HepG2 (cell line): ENCODE measurements around the gene AK3. TPM values are rescaled to one million over a fixed set of nuclear protein-coding genes. Genes with fewer than 3 reads are reported as not detected.
A peak's percentile ranks its signal among the peaks of the same experiment; 100 is the strongest.

Experiments used
- AGO2 ChIP-seq: fragments of 200-400 bp; formaldehyde crosslinking; optimal IDR thresholded peaks from 2 replicates; pipeline ENCODE3; 2017; ENCODE audit warnings: mild to moderate bottlenecking, low read depth, low read length, moderate library complexity
- FOXA1 ChIP-seq, 2 experiments: fragments of 450-650 bp in 1 of 2; sonication (generic) in 1 of 2; formaldehyde crosslinking in 1 of 2; IDR thresholded peaks; 2 replicates each; pipeline versions ENCODE4 v1.4.0 to v1.6.1; 2016 to 2020; ENCODE audit warnings: missing genetic modification reagents in 1 of 2
- HHEX ChIP-seq: IDR thresholded peaks from 2 replicates; pipeline ENCODE4 v1.6.1; 2016; ENCODE audit warnings: control low read depth
- KDM5A ChIP-seq: fragments of 200-600 bp; sonication (generic); IDR thresholded peaks from 2 replicates; pipeline ENCODE4 v1.7.0; 2018; ENCODE audit warnings: antibody characterized with exemption, mild to moderate bottlenecking, low read length, borderline replicate concordance
- MNT ChIP-seq: fragments of 450-650 bp; IDR thresholded peaks from 2 replicates; pipeline ENCODE4 v1.6.1; 2016
- NCOA1 ChIP-seq: sonication (generic); formaldehyde crosslinking; IDR thresholded peaks from 2 replicates; pipeline ENCODE4 v1.9.0; 2021; ENCODE audit warnings: missing genetic modification reagents
- POGZ ChIP-seq: sonication (generic); formaldehyde crosslinking; IDR thresholded peaks from 2 replicates; pipeline ENCODE4 v1.4.0; 2020; ENCODE audit warnings: mild to moderate bottlenecking, missing genetic modification reagents
- RELA ChIP-seq: sonication (generic); formaldehyde crosslinking; IDR thresholded peaks from 2 replicates; pipeline ENCODE4 v1.4.0; 2020; ENCODE audit warnings: missing genetic modification reagents
- SMAD9 ChIP-seq: sonication (generic); formaldehyde crosslinking; IDR thresholded peaks from 2 replicates; pipeline ENCODE4 v1.5.1; 2020; ENCODE audit warnings: mild to moderate bottlenecking, missing genetic modification reagents
- SRSF1 ChIP-seq: fragments of 200-400 bp; formaldehyde crosslinking; optimal IDR thresholded peaks from 2 replicates; pipeline ENCODE3; 2017; ENCODE audit warnings: mild to moderate bottlenecking, low read depth, low read length, moderate library complexity
- SUZ12 ChIP-seq: fragments of 150-350 bp; IDR thresholded peaks from 2 replicates; pipeline ENCODE4 v1.6.1; 2014; ENCODE audit warnings: low read depth, low read length
- THYN1 ChIP-seq: sonication (generic); formaldehyde crosslinking; IDR thresholded peaks from 2 replicates; pipeline ENCODE4 v1.8.1; 2023; ENCODE audit warnings: low read depth, mild to moderate bottlenecking, moderate library complexity, missing genetic modification reagents, borderline replicate concordance
- ZEB1 ChIP-seq: IDR thresholded peaks from 2 replicates; pipeline ENCODE4 v1.6.1; 2012; ENCODE audit warnings: mild to moderate bottlenecking, low read depth, inconsistent platforms; ENCODE audit not compliant: insufficient replicate concordance
- ZNF788 ChIP-seq: sonication (generic); formaldehyde crosslinking; IDR thresholded peaks from 2 replicates; pipeline ENCODE4 v1.5.0; 2020; ENCODE audit warnings: mild to moderate bottlenecking, missing genetic modification reagents, borderline replicate concordance
- polyA plus RNA-seq, 8 experiments: library from polyadenylated mRNA; depleted of rRNA in 3 of 8; stranded (reverse) in 7 of 8; unstranded in 1 of 8; fragments of >200 nt; fragmentation: Illumina TruSeq in 4 of 8; extraction: Trizol in 4 of 8; gene quantifications; 2 replicates each; pipeline versions ENCODE4 v1.2.1 to v1.2.3, GENCODE V29; 2011 to 2016; ENCODE audit warnings: low read depth in 4 of 8, missing spikeins in 1 of 8, mixed read lengths in 1 of 8; ENCODE audit not compliant: insufficient read depth in 1 of 8
- total RNA-seq, 5 experiments: library from RNA; depleted of rRNA; stranded (reverse); fragments of >200 nt; fragmentation: Illumina TruSeq; extraction: Trizol; gene quantifications; 2 replicates each; pipeline ENCODE4 v1.2.3, GENCODE V29; 2016; ENCODE audit warnings: low read depth in 1 of 5
- TF ChIP-seq, protein P1 (sequence below): sonication (generic); formaldehyde crosslinking; IDR thresholded peaks from 2 replicates; pipeline ENCODE4 v1.4.0; 2020; ENCODE audit warnings: low read depth, missing genetic modification reagents
- TF ChIP-seq, protein P2 (sequence below): sonication (generic); formaldehyde crosslinking; IDR thresholded peaks from 2 replicates; pipeline ENCODE4 v1.4.0; 2020; ENCODE audit warnings: mild to moderate bottlenecking, missing genetic modification reagents
- TF ChIP-seq, protein P3 (sequence below): sonication (generic); formaldehyde crosslinking; IDR thresholded peaks from 2 replicates; pipeline ENCODE4 v1.8.0; 2022; ENCODE audit warnings: mild to moderate bottlenecking, missing genetic modification reagents, borderline replicate concordance

AK3 gene
- total and polyA plus RNA-seq, 2 of the 13 experiments (the other 11 are each of a cell fraction or from before 2014, with no cell fraction given): 76.8 to 109 TPM

GRCh38 chr9:4679268-4680172 lies 61.5 kb downstream of the AK3 start, which contains the start of gene CDC37L1 (continued):
- TF ChIP-seq, protein P1, sequence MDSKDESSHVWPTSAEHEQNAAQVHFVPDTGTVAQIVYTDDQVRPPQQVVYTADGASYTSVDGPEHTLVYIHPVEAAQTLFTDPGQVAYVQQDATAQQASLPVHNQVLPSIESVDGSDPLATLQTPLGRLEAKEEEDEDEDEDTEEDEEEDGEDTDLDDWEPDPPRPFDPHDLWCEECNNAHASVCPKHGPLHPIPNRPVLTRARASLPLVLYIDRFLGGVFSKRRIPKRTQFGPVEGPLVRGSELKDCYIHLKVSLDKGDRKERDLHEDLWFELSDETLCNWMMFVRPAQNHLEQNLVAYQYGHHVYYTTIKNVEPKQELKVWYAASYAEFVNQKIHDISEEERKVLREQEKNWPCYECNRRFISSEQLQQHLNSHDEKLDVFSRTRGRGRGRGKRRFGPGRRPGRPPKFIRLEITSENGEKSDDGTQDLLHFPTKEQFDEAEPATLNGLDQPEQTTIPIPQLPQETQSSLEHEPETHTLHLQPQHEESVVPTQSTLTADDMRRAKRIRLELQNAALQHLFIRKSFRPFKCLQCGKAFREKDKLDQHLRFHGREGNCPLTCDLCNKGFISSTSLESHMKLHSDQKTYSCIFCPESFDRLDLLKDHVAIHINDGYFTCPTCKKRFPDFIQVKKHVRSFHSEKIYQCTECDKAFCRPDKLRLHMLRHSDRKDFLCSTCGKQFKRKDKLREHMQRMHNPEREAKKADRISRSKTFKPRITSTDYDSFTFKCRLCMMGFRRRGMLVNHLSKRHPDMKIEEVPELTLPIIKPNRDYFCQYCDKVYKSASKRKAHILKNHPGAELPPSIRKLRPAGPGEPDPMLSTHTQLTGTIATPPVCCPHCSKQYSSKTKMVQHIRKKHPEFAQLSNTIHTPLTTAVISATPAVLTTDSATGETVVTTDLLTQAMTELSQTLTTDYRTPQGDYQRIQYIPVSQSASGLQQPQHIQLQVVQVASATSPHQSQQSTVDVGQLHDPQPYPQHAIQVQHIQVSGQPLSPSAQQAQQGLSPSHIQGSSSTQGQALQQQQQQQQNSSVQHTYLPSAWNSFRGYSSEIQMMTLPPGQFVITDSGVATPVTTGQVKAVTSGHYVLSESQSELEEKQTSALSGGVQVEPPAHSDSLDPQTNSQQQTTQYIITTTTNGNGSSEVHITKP (CRISPR knock-in tag): peak; percentile 79
- TF ChIP-seq FOXA1 (IDR thresholded peaks at IDR 0.05): no peak
- TF ChIP-seq FOXA1 (CRISPR knock-in tag; IDR thresholded peaks at IDR 0.05): peak; percentile 21; the same call in 1 of the 2 replicates
- TF ChIP-seq POGZ: peak; percentile 82; the same call in 1 of the 2 replicates
- TF ChIP-seq, protein P2, sequence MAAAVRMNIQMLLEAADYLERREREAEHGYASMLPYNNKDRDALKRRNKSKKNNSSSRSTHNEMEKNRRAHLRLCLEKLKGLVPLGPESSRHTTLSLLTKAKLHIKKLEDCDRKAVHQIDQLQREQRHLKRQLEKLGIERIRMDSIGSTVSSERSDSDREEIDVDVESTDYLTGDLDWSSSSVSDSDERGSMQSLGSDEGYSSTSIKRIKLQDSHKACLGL (CRISPR knock-in tag): peak; percentile 77; the same call in 1 of the 2 replicates
- TF ChIP-seq AGO2: peak; percentile 92
- TF ChIP-seq ZEB1: no peak
- TF ChIP-seq, protein P3, sequence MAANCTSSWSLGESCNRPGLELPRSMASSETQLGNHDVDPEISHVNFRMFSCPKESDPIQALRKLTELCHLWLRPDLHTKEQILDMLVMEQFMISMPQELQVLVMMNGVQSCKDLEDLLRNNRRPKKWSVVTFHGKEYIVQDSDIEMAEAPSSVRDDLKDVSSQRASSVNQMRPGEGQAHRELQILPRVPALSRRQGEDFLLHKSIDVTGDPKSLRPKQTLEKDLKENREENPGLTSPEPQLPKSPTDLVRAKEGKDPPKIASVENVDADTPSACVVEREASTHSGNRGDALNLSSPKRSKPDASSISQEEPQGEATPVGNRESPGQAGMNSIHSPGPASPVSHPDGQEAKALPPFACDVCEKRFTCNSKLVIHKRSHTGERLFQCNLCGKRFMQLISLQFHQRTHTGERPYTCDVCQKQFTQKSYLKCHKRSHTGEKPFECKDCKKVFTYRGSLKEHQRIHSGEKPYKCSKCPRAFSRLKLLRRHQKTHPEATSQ: 0 out of 2 replicates have a peak, but pooled peaks have one; percentile 55
- no peak for TF ChIP-seq HHEX (CRISPR knock-in tag)
- TF ChIP-seq NCOA1 (CRISPR knock-in tag): no peak
- TF ChIP-seq MNT: peak; percentile 48
- no peak for TF ChIP-seq RELA (CRISPR knock-in tag)
- TF ChIP-seq THYN1 (CRISPR knock-in tag): no peak
- TF ChIP-seq SRSF1: peak; percentile 49
- no peak for TF ChIP-seq SUZ12
- peak; percentile 59; the same call in 1 of the 2 replicates for TF ChIP-seq KDM5A
- TF ChIP-seq SMAD9 (CRISPR knock-in tag): no peak
- peak; percentile 49; the same call in 1 of the 2 replicates for TF ChIP-seq ZNF788 (CRISPR knock-in tag)
